GM23338 (cell line): ENCODE data around the gene SLC12A7. TPM values are rescaled to one million over a fixed set of nuclear protein-coding genes. Genes with fewer than 3 reads are reported as not detected.
"Not testable (repeated sequence)": the region's sequence is repeated elsewhere in the genome, so short reads cannot be mapped to it uniquely, and the experiment has no call there.

Experiments used
- ATAC-seq: fragments of 200-7000 bp; cut with Tn5 transposase; 3 replicates; pipeline ENCODE4 v1.9.1; 2020
- DNase-seq: peaks from one replicate; pipeline ENCODE4 v3.0.0-alpha.2; 2015; ENCODE audit warnings: low spot score
- H2AFZ ChIP-seq: fragments of 200-600 bp; sonication (generic); 2 replicates; pipeline ENCODE4 v1.8.0; 2016; ENCODE audit warnings: antibody characterized with exemption, mild to moderate bottlenecking, moderate library complexity
- H3F3A ChIP-seq: fragments of 200-600 bp; sonication (generic); replicated peaks from 2 replicates; pipeline ENCODE4 v1.8.0; 2017; ENCODE audit warnings: antibody characterized with exemption, mixed run types, low read depth
- H3K27ac ChIP-seq: fragments of 200-600 bp; sonication (generic); 2 replicates; pipeline ENCODE4 v1.6.1; 2016; ENCODE audit warnings: low read depth
- H3K27me3 ChIP-seq: fragments of 200-600 bp; sonication (generic); 2 replicates; pipeline ENCODE4 v1.8.0; 2016; ENCODE audit warnings: mild to moderate bottlenecking, mixed run types, moderate library complexity; ENCODE audit not compliant: insufficient read depth
- H3K36me3 ChIP-seq: fragments of 200-600 bp; sonication (generic); 2 replicates; pipeline ENCODE4 v1.8.0; 2016; ENCODE audit warnings: mild to moderate bottlenecking; ENCODE audit not compliant: insufficient read depth
- H3K4me1 ChIP-seq: fragments of 200-600 bp; sonication (generic); 2 replicates; pipeline ENCODE4 v1.8.0; 2016; ENCODE audit warnings: mild to moderate bottlenecking, moderate library complexity; ENCODE audit not compliant: insufficient read depth
- H3K4me2 ChIP-seq: fragments of 200-600 bp; sonication (generic); 2 replicates; pipeline ENCODE4 v1.7.1; 2017; ENCODE audit warnings: mixed run types
- H3K4me3 ChIP-seq: fragments of 200-600 bp; sonication (generic); 2 replicates; pipeline ENCODE4 v1.6.1; 2016; ENCODE audit warnings: mixed run types
- H3K79me2 ChIP-seq: fragments of 200-600 bp; sonication (generic); replicated peaks from 2 replicates; pipeline ENCODE4 v1.8.0; 2017; ENCODE audit warnings: mild to moderate bottlenecking; ENCODE audit not compliant: insufficient read depth
- H3K9me2 ChIP-seq: fragments of 200-600 bp; sonication (generic); 2 replicates; pipeline ENCODE4 v1.8.0; 2017; ENCODE audit not compliant: insufficient read depth
- H4K20me1 ChIP-seq: fragments of 200-600 bp; sonication (generic); replicated peaks from 2 replicates; pipeline ENCODE4 v1.8.0; 2017; ENCODE audit warnings: mild to moderate bottlenecking; ENCODE audit not compliant: insufficient read depth
- H3K27ac Mint-ChIP-seq: 2 replicates; pipeline ENCODE4 v1.8.0; 2020; ENCODE audit warnings: inconsistent platforms, mild to moderate bottlenecking, moderate library complexity, mixed read lengths
- H3K27me3 Mint-ChIP-seq: 3 replicates; pipeline ENCODE4 v1.8.0; 2022; ENCODE audit warnings: low read depth, mild to moderate bottlenecking, moderate library complexity, mixed read lengths, inconsistent platforms; ENCODE audit not compliant: insufficient read depth, poor library complexity
- H3K36me3 Mint-ChIP-seq: 3 replicates; pipeline ENCODE4 v1.8.0; 2021; ENCODE audit warnings: low read depth, mild to moderate bottlenecking, inconsistent platforms, moderate library complexity, mixed read lengths
- H3K4me1 Mint-ChIP-seq: 3 replicates; pipeline ENCODE4 v1.8.0; 2020; ENCODE audit warnings: mild to moderate bottlenecking, inconsistent platforms, mixed read lengths
- H3K4me3 Mint-ChIP-seq: 3 replicates; pipeline ENCODE4 v1.8.0; 2021; ENCODE audit warnings: moderate library complexity, mild to moderate bottlenecking, inconsistent platforms, mixed read lengths
- H3K9me3 Mint-ChIP-seq: 3 replicates; pipeline ENCODE4 v1.8.0; 2020; ENCODE audit warnings: moderate library complexity, mild to moderate bottlenecking, inconsistent platforms, mixed read lengths
- CREB1 ChIP-seq: fragments of 250-450 bp; sonication (Bioruptor Pico); IDR thresholded peaks from 2 replicates; pipeline ENCODE4 v1.5.0; 2020; ENCODE audit warnings: low read depth, mild to moderate bottlenecking, moderate library complexity
- ETS1 ChIP-seq: IDR thresholded peaks from 2 replicates; pipeline ENCODE4 v1.6.1; 2016; ENCODE audit warnings: antibody characterized with exemption
- EZH2 ChIP-seq: fragments of 200-600 bp; sonication (generic); IDR thresholded peaks from one replicate; pipeline ENCODE4 v1.8.0; 2017; ENCODE audit warnings: antibody characterized with exemption, mild to moderate bottlenecking, low read depth; ENCODE audit not compliant: unreplicated experiment
- EZH2phosphoT487 ChIP-seq: fragments of 200-600 bp; sonication (generic); IDR thresholded peaks from one replicate; pipeline ENCODE4 v1.8.1; 2018; ENCODE audit warnings: antibody characterized with exemption; ENCODE audit not compliant: unreplicated experiment
- JUNB ChIP-seq: IDR thresholded peaks from one replicate; pipeline ENCODE4 v1.6.1; 2016; ENCODE audit warnings: antibody characterized with exemption; ENCODE audit not compliant: unreplicated experiment
- NANOG ChIP-seq: IDR thresholded peaks from 2 replicates; pipeline ENCODE4 v1.6.1; 2016; ENCODE audit warnings: antibody characterized with exemption, borderline replicate concordance
- REST ChIP-seq: IDR thresholded peaks from one replicate; pipeline ENCODE4 v1.6.1; 2018; ENCODE audit warnings: antibody characterized with exemption; ENCODE audit not compliant: unreplicated experiment
- STAT1 ChIP-seq: IDR thresholded peaks from one replicate; pipeline ENCODE4 v1.6.1; 2016; ENCODE audit warnings: antibody characterized with exemption; ENCODE audit not compliant: unreplicated experiment
- ZNF331 ChIP-seq: fragments of 250-450 bp; sonication (Bioruptor Pico); IDR thresholded peaks from 2 replicates; pipeline ENCODE4 v1.5.0; 2020; ENCODE audit warnings: low read depth, mild to moderate bottlenecking, moderate library complexity
- ZNF462 ChIP-seq: fragments of 250-450 bp; sonication (Bioruptor Pico); IDR thresholded peaks from 2 replicates; pipeline ENCODE4 v1.5.0; 2020; ENCODE audit warnings: mild to moderate bottlenecking, moderate library complexity
- polyA plus RNA-seq: library from polyadenylated mRNA; unstranded; fragments of >200 nt; fragmentation: Nextera tagmentation; extraction: Ambion mirVana; gene quantifications from 2 replicates; pipeline ENCODE4 v1.2.1, GENCODE V29; 2016
- total RNA-seq: library from RNA; depleted of rRNA; stranded (reverse); fragments of >200 nt; shearing (Covaris generic); gene quantifications from 2 replicates; pipeline ENCODE4 v1.2.3, GENCODE V29; 2014

Gene SLC12A7
- total and polyA plus RNA-seq, 2 experiments from 2014 or later, result 7.4 to 32.2 TPM

- no peaks in the 10 kb centered on the region; the same call in 2 of the 3 replicates for H3K36me3 Mint-ChIP-seq
- Histone ChIP-seq H3K4me2 (no peak overlapping the region), H3K4me3 (no peak overlapping the region), H3K4me1 (no peaks in the 10 kb centered on the region), H4K20me1 (no peaks in the 10 kb centered on the region), H3K36me3 (no peaks in the 10 kb centered on the region), H2AFZ (no peak overlapping the region), H3K27me3 (no peaks in the 10 kb centered on the region), H3K79me2 (no peaks in the 10 kb centered on the region), H3K27ac (no peak overlapping the region), H3K9me2 (no peaks in the 10 kb centered on the region), H3F3A (no peaks in the 10 kb centered on the region)
- no peak overlapping the region for H3K27ac Mint-ChIP-seq
- H3K4me3 Mint-ChIP-seq, result no peak overlapping the region
- peaks cover 12% of the 10 kb centered on the region for H3K4me1 Mint-ChIP-seq
- no peaks in the 10 kb centered on the region; the same call in 2 of the 3 replicates for H3K9me3 Mint-ChIP-seq
- ATAC-seq (no peak), DNase-seq (no peak)
- no peak for TF ChIP-seq JUNB
- no peak for TF ChIP-seq ZNF462 (CRISPR knock-in tag)
- TF ChIP-seq EZH2phosphoT487, result no peak
- TF ChIP-seq STAT1, result no peak
- TF ChIP-seq NANOG, result no peak
- TF ChIP-seq ZNF331 (CRISPR knock-in tag), result no peak
- TF ChIP-seq CREB1 (CRISPR knock-in tag), result no peak
- no peak for TF ChIP-seq ETS1
- no peak for TF ChIP-seq REST
- no peak for TF ChIP-seq EZH2
- peaks cover 2% of the 10 kb centered on the region for H3K27me3 Mint-ChIP-seq
These were observed 16.3 kb upstream of the SLC12A7 start for GRCh38 chr5:1127959-1128785.

- H3K9me2 ChIP-seq, H3K4me1 ChIP-seq, H3K4me3 Mint-ChIP-seq, H4K20me1 ChIP-seq, H3K4me3 ChIP-seq, H3K4me1 Mint-ChIP-seq, H3K27ac ChIP-seq, H2AFZ ChIP-seq, H3K9me3 Mint-ChIP-seq, H3K27ac Mint-ChIP-seq, H3K36me3 ChIP-seq, ATAC-seq, H3K27me3 Mint-ChIP-seq, H3K79me2 ChIP-seq, H3K27me3 ChIP-seq, DNase-seq, H3F3A ChIP-seq, H3K4me2 ChIP-seq, H3K36me3 Mint-ChIP-seq: not testable (repeated sequence)
These were observed 13.8 kb upstream of the SLC12A7 start for GRCh38 chr5:1125695-1126094.
